OCI-LY3 (cell line): ENCODE measurements around the gene PDE1A.

Experiments used
- H2AFZ ChIP-seq: fragments of 200-600, 300-600 bp; shearing (Covaris generic); 2 replicates; pipeline ENCODE4 v1.6.0; 2014; ENCODE audit warnings: antibody characterized with exemption, low read depth, low read length
- H3K27ac ChIP-seq: fragments of 200-600, 300-600 bp; sonication (generic); 2 replicates; pipeline ENCODE4 v1.5.1; 2014; ENCODE audit warnings: mild to moderate bottlenecking, low read length, moderate library complexity, mixed read lengths
- H3K27me3 ChIP-seq: fragments of 200-600, 300-600 bp; sonication (generic); 2 replicates; pipeline ENCODE4 v1.6.1; 2014; ENCODE audit warnings: low read depth, low read length, mixed read lengths
- H3K36me3 ChIP-seq: fragments of 200-600, 300-600 bp; sonication (generic); replicated peaks from 2 replicates; pipeline ENCODE3; 2014; ENCODE audit warnings: low read depth, low read length, mixed read lengths
- H3K4me1 ChIP-seq: fragments of 300-600, 200-600 bp; sonication (generic); 2 replicates; pipeline ENCODE4 v1.6.1; 2014; ENCODE audit warnings: low read length, mixed read lengths
- H3K4me2 ChIP-seq: fragments of 200-600, 300-600 bp; sonication (generic); 2 replicates; pipeline ENCODE4 v1.6.1; 2014; ENCODE audit warnings: low read length, mixed read lengths
- H3K4me3 ChIP-seq: fragments of 300-600, 200-600 bp; sonication (generic); 2 replicates; pipeline ENCODE4 v1.5.1; 2014; ENCODE audit warnings: antibody characterized with exemption, mild to moderate bottlenecking, low read length, moderate library complexity
- H3K79me2 ChIP-seq: fragments of 300-600, 200-600 bp; shearing (Covaris generic); 2 replicates; pipeline ENCODE4 v1.6.1; 2014; ENCODE audit warnings: mild to moderate bottlenecking, low read length, mixed read lengths
- H3K9ac ChIP-seq: fragments of 300-600, 200-600 bp; shearing (Covaris generic); 2 replicates; pipeline ENCODE4 v1.6.0; 2014; ENCODE audit warnings: mild to moderate bottlenecking, low read length, moderate library complexity
- H3K9me3 ChIP-seq: fragments of 200-600, 300-600 bp; shearing (Covaris generic); 2 replicates; pipeline ENCODE4 v1.6.1; 2014; ENCODE audit warnings: low read length, mixed read lengths; ENCODE audit not compliant: insufficient read depth
- H4K20me1 ChIP-seq: fragments of 200-600, 300-600 bp; sonication (generic); 2 replicates; pipeline ENCODE4 v1.6.1; 2016; ENCODE audit warnings: low read length, mixed read lengths; ENCODE audit not compliant: insufficient read depth
- EZH2phosphoT487 ChIP-seq: fragments of 200-600 bp; shearing (Covaris generic); IDR thresholded peaks from 2 replicates; pipeline ENCODE4 v1.6.1; 2018; ENCODE audit warnings: antibody characterized with exemption, mixed run types, low read depth
- TF ChIP-seq, protein P1 (sequence below): fragments of 200-600, 300-600 bp; sonication (generic); IDR thresholded peaks from 2 replicates; pipeline ENCODE4 v1.5.1; 2014; ENCODE audit warnings: antibody characterized with exemption, low read length, low read depth

Gene PDE1A

DNA sequence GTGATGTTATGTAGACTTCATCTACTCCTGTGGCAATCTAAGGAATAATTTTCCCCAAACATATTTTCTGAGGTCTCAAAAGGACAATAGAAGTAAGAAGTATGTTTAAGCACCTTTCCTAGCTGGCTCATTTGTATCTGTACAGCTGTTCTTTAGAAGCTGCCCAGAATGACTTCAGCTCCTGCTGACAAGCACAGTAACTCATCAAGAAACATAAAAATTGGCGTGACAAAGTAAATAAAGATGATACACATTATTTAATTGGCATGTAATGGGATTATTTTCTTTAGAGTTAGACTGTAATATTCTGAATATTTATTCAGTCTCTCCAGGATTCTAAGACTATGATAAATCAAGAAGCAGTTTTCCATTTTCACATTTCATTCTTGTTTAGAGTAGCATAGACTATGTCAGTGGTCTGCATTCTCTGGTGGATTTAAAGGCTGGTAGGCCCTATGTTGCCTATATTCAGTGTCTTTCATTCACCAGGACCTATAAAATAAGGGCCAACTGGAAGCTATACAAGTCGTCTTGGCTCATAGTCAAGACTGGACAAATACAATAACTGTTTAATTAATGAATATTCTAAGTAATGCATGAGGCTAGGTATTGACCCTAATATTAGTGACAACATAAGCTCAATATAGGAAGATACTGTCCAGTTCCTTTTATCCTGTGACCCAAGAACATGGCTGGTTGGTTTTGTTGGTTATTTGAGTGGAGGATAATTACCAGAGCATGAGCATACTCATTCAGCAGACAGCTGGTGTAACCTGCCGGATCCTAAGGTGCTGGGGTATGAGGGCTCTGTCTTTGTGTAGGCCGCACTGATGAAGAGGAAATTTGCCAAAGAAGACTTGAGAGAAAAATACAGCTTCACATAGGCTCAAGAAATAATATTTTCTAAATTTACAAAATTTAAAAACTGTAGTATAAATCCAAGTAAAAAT lies 107.0 kb downstream of the PDE1A start:
- no peaks in the 10 kb centered on the region for H3K27me3 ChIP-seq
- no peak overlapping the region for H3K4me3 ChIP-seq
- H3K36me3 ChIP-seq: no peaks in the 10 kb centered on the region
- H3K9me3 ChIP-seq: no peaks in the 10 kb centered on the region
- H4K20me1 ChIP-seq: no peaks in the 10 kb centered on the region
- H3K27ac ChIP-seq: no peak overlapping the region
- H2AFZ ChIP-seq: no peak overlapping the region
- no peaks in the 10 kb centered on the region for H3K79me2 ChIP-seq
- H3K4me1 ChIP-seq: no peaks in the 10 kb centered on the region
- TF ChIP-seq, protein P1, sequence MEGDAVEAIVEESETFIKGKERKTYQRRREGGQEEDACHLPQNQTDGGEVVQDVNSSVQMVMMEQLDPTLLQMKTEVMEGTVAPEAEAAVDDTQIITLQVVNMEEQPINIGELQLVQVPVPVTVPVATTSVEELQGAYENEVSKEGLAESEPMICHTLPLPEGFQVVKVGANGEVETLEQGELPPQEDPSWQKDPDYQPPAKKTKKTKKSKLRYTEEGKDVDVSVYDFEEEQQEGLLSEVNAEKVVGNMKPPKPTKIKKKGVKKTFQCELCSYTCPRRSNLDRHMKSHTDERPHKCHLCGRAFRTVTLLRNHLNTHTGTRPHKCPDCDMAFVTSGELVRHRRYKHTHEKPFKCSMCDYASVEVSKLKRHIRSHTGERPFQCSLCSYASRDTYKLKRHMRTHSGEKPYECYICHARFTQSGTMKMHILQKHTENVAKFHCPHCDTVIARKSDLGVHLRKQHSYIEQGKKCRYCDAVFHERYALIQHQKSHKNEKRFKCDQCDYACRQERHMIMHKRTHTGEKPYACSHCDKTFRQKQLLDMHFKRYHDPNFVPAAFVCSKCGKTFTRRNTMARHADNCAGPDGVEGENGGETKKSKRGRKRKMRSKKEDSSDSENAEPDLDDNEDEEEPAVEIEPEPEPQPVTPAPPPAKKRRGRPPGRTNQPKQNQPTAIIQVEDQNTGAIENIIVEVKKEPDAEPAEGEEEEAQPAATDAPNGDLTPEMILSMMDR: no peak
- TF ChIP-seq EZH2phosphoT487: no peak
- H3K9ac ChIP-seq: no peak overlapping the region
- H3K4me2 ChIP-seq: no peak overlapping the region

DNA sequence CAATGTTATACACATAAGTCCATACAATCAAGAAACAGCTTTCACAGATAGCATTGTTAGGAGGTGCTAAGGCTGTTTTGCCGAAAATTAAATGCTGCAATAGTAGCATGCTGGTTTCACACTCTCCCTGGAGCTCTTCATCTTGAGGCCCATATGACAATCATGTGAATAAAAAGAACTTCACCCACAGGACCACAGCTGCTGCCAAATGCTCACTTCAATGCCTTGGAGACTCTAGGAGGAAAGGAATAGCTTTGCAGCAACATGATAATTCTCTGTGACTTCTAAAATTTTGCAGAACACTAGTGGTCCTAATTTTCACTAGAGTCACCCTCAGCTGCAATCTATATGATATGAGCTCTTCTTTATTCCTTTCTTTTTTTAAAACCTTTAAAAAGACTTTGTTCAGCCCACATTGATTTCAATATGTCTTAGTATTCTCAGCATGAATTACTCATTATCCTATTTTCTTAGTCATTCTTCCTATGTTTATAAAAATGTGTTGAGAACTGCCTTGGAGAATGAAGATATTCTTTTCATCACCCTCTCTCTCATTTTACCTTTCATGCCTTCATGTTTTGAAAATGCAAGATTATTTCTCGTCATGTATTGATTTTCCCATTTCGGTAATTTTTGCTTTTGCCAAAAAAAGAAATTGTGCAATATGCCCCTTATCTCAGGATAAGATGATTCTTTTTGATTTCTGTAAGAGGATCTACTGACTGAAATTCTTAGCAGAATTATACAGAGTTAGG lies 108.2 kb downstream of the PDE1A start:
- Histone ChIP-seq H2AFZ (no peak overlapping the region), H3K9me3 (no peaks in the 10 kb centered on the region), H3K9ac (no peak overlapping the region), H3K27ac (no peak overlapping the region), H3K79me2 (no peaks in the 10 kb centered on the region), H3K4me1 (no peaks in the 10 kb centered on the region), H3K4me3 (no peak overlapping the region), H3K36me3 (no peaks in the 10 kb centered on the region), H4K20me1 (no peaks in the 10 kb centered on the region), H3K27me3 (no peaks in the 10 kb centered on the region), H3K4me2 (no peak overlapping the region)
- TF ChIP-seq, protein P1: no peak
- TF ChIP-seq EZH2phosphoT487: no peak

DNA sequence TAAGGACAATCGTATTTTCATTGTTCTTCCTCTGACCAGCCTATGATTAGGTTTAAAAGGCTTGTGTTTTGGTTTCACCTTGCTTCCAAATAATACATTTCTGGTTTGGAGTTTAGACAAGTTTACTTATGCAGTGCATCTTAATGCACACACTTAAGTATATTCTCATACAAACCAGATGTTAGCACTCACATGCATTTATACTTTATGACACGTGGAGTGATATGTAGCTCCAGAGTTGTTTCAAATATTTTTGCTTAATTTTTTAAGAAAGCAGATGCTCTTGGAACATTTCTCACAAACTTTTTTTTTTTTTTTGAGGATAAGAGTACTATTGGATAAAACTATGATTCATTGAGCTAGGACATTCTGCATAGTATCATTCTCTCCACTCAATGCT lies 109.9 kb downstream of the PDE1A start:
- Histone ChIP-seq H3K4me1 (no peaks in the 10 kb centered on the region), H3K9ac (no peak overlapping the region), H3K9me3 (no peaks in the 10 kb centered on the region), H3K79me2 (no peaks in the 10 kb centered on the region), H3K4me3 (no peak overlapping the region), H3K36me3 (no peaks in the 10 kb centered on the region), H4K20me1 (no peaks in the 10 kb centered on the region), H3K4me2 (no peak overlapping the region), H2AFZ (no peak overlapping the region), H3K27ac (no peak overlapping the region), H3K27me3 (no peaks in the 10 kb centered on the region)
- TF ChIP-seq, protein P1: no peak
- TF ChIP-seq EZH2phosphoT487: no peak

DNA sequence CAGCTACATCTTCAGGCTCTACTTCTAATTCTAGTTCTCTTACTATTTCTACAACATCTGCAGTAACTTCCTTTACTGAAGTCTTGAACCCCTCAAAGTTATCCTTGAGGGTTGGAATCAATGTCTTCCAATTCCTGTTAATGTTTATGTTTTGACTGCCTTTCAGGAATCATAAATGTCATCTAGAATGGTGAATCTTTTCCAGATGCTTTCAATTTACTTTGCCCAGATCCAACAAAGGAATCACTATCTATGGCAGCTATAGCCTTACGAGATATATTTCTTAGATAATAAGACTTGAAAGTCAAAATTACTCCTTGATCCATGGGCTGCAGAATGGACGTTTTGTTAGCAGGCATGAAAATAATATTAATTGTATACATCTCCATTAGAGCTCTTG lies 123.9 kb downstream of the PDE1A start:
- H3K9me3 ChIP-seq: no peaks in the 10 kb centered on the region
- H3K27me3 ChIP-seq: no peaks in the 10 kb centered on the region
- no peak overlapping the region for H3K9ac ChIP-seq
- peaks cover 5% of the 10 kb centered on the region; the same call in 1 of the 2 replicates for H3K4me1 ChIP-seq
- no peak overlapping the region for H3K27ac ChIP-seq
- H3K79me2 ChIP-seq: no peaks in the 10 kb centered on the region
- H3K36me3 ChIP-seq: no peaks in the 10 kb centered on the region
- no peak for TF ChIP-seq EZH2phosphoT487
- TF ChIP-seq, protein P1: no peak
- no peaks in the 10 kb centered on the region for H4K20me1 ChIP-seq
- H2AFZ ChIP-seq: no peak overlapping the region
- H3K4me3 ChIP-seq: no peak overlapping the region
- no peak overlapping the region for H3K4me2 ChIP-seq
